ENCODE measurements around the gene TRPM3. TPM values are rescaled to one million over a fixed set of nuclear protein-coding genes. Genes with fewer than 3 reads are reported as not detected.

TRPM3 gene
- total RNA-seq, 1 experiment from 2014 or later = not detected

- Histone ChIP-seq H3K9me3 (ENCODE audit: control insufficient read depth, insufficient read depth, low read depth, low read length) (no peaks in the 10 kb centered on the region), H3K27me3 (ENCODE audit: control insufficient read depth, insufficient read depth, low read length) (no peaks in the 10 kb centered on the region), H3K4me3 (ENCODE audit: low read depth in 2 of 2, low read length in 2 of 2) (no peak overlapping the region), H3K4me1 (ENCODE audit: control insufficient read depth, insufficient read depth, low read length) (no peaks in the 10 kb centered on the region), H3K27ac (ENCODE audit: low read length) (no peak overlapping the region), H3K36me3 (ENCODE audit: control insufficient read depth, insufficient read depth, low read length) (no peaks in the 10 kb centered on the region)
- in situ Hi-C loops (cut with HindIII; ENCODE audit: low pct_unique_long_range_greater_than_20kb, low sequenced_read_pairs) = no loop called here
- intact Hi-C loops (cut with micrococcal nuclease; ENCODE audit: unreplicated experiment) = no loop called here
- ChIA-PET POLR2A (interaction anchor here (0.7 kb wide), 1 partner anchor 114 kb away, joined by 6 read pairs; no protein-coding TSS in a partner anchor), CTCF (no interaction called here)
- TF ChIP-seq SIN3A (IDR thresholded peaks at IDR 0.05; ENCODE audit: borderline replicate concordance, insufficient read depth, low read depth, low read length) (no peak), POLR2AphosphoS5 (IDR thresholded peaks at IDR 0.05; ENCODE audit: low read depth, low read length) (no peak), CTCF (IDR thresholded peaks at IDR 0.05) (no peak), REST (IDR thresholded peaks at IDR 0.05; ENCODE audit: insufficient read depth in 1 of 2, low read depth in 2 of 2, low read length in 1 of 2) (no peak), TCF7L2 (IDR thresholded peaks at IDR 0.05; ENCODE audit: low read depth, low read length) (no peak)
- ATAC-seq (no peak), DNase-seq (ENCODE audit: low read depth, low spot score) (no peak)
- BruUV-seq (replicated peaks) = no TSS peak
These were observed 5.9 kb upstream of the TRPM3 start for GRCh38 chr9:71127301-71127700.

GRCh38 chr9:71122421-71122820, 1.0 kb upstream of the TRPM3 start:
- no peaks in the 10 kb centered on the region for H3K4me1 ChIP-seq (ENCODE audit: control insufficient read depth, insufficient read depth, low read length)
- ChIA-PET CTCF (no interaction called here), POLR2A (no interaction called here)
- no peaks in the 10 kb centered on the region for H3K27me3 ChIP-seq (ENCODE audit: control insufficient read depth, insufficient read depth, low read length)
- no peaks in the 10 kb centered on the region for H3K9me3 ChIP-seq (ENCODE audit: control insufficient read depth, insufficient read depth, low read depth, low read length)
- H3K4me3 ChIP-seq (ENCODE audit: low read depth in 2 of 2, low read length in 2 of 2) = no peak overlapping the region
- ATAC-seq (no peak), DNase-seq (ENCODE audit: low read depth, low spot score) (no peak)
- BruUV-seq (replicated peaks) = no TSS peak
- no peaks in the 10 kb centered on the region for H3K36me3 ChIP-seq (ENCODE audit: control insufficient read depth, insufficient read depth, low read length)
- intact Hi-C loops (cut with micrococcal nuclease; ENCODE audit: unreplicated experiment) = no loop called here
- in situ Hi-C loops (cut with HindIII; ENCODE audit: low pct_unique_long_range_greater_than_20kb, low sequenced_read_pairs) = no loop called here
- H3K27ac ChIP-seq (ENCODE audit: low read length) = no peak overlapping the region
- TF ChIP-seq CTCF (IDR thresholded peaks at IDR 0.05) (no peak), SIN3A (IDR thresholded peaks at IDR 0.05; ENCODE audit: borderline replicate concordance, insufficient read depth, low read depth, low read length) (no peak), POLR2AphosphoS5 (IDR thresholded peaks at IDR 0.05; ENCODE audit: low read depth, low read length) (no peak), REST (IDR thresholded peaks at IDR 0.05; ENCODE audit: insufficient read depth in 1 of 2, low read depth in 2 of 2, low read length in 1 of 2) (no peak), TCF7L2 (IDR thresholded peaks at IDR 0.05; ENCODE audit: low read depth, low read length) (no peak)

Measured in Panc1 (cell line).